Colon (tissue), 2 donors: ENCODE results near the gene CD59.
"Not testable (repeated sequence)": the region's sequence is repeated elsewhere in the genome, so short reads cannot be mapped to it uniquely, and the experiment has no call there.

Experiments used
- FAIRE-seq: peaks from 2 replicates; lab custom pipeline; 2012; peaks lifted over from hg19 to GRCh38; lab: Jason Lieb, UNC
- donor health status: control.
- donor health status: control.

CD59 gene

DNA sequence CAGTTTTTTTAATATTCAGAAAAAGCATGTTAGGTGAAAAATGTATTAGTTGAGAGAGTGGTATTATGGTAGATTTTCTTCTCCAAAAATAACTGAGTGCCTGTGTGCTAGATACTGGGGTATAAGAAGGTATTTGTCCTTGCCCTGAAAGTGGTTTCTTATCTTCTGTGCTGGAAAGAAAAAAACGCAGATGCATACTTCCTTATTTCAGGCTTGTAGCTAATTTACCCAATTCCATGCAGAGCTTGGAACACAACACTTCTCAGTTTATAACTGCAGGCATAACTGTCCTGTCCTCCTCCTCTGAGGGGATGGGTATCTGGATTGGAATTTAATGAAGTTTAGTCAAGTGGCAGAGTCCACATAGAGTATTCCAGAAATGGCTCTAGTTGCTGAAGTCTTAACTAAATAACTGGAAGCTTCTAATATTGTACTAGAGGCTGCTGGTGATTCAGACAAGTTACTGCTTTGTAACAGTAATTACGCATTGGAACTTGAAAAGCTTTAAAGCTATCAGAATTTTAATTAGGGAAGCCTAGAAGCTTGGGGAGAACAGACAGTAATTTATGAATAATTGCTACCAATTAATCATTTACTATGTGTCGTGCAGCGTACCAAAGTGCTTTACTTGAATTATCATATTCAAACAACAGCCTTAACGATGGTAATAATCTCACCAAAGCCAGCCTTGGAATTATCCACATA lies 22.9 kb downstream of the CD59 start:
- FAIRE-seq = no peak

DNA sequence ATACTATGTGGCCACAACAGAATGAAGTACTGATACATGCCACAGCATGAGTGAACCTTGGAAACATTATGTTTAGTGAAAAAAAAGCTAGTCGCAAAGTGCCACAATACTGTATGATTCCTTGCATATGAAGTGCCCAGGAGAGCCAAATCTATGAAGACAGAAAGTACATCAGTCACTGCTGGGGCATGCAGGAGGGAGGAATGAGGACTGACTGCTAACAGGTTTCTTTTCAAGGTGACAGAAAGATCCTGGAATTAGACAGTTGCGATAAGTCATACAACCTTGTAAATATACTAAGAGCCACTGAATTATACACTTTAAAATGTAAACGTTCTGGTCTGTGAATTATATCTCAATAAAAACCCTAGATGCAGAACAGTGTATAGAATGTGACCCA lies 23.8 kb downstream of the CD59 start:
- no peak for FAIRE-seq

DNA sequence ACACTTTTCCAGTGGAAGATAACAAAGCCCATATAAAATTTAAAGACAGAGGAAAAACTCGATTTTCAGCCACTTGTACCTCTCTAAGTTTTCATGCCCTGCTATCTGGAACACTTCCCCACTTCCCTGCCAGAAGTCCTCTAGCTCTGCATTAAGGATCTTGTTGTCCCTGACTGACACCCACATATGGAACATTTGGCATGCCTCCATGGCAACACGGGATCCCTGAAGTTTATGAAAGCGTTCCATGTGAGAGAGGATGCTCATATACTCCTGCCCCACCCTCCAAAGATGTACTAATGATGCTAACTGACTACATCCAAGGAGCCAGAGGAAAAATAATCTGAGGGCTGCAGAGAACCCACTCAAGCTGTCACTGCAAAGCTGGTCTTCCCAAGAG lies 26.8 kb downstream of the CD59 start:
- no peak for FAIRE-seq

DNA sequence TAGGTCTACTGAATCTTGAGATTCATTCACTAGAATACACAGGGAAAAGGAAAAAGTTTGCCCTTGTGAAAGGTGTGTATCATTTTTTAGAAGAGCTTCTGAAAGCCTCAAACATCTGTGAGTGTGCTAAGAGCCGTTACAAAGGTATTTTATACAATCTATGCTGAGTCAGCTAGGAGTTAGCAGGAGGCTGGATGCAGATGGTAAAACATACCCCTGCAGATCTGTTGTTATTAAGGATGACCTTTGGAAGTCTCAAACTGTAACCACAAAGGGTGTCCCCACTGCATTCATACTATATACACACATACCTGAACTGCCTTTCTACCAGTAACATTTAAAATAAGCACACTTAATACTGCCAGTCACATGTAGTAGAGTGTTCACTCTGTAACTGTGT lies 27.2 kb downstream of the CD59 start:
- FAIRE-seq = no peak

DNA sequence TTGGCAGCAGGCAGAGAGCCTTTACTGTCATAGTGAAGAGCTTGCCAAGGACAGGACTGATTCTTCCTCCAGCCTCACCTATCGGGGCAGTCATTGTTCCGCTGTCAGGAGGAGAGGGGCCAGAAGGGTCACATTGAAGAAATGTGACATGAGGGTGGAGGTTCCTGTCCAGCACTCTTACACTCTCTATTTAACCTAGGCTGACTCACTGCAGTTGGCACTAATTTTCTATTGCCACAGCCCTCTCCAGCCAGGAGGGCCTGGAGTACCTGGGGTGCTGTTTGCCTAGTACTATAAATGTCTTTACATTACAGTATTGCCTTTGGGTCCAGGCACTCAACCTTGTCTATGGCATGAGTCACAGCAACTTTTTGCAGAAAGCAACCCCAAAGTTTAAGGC lies 28.4 kb downstream of the CD59 start:
- not testable (repeated sequence) for FAIRE-seq

DNA sequence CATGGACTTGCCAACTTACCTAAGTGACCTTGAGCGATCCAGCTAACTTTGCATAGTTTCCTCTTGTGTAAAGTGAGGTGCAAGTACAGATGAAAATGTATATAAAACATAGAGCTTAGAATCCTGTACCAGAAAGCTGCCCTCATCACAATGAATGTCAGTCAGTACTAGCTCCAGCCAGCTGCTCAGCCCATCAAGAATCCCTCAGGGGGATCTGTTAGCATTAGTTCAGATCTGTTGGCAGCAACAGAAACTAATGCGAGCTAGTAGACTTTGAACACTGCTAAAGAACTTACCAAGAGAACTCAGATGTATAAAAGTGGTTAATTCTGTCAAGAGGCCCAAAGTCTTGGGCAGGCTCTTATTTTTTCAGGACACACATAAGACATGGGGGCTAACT lies 29.3 kb downstream of the CD59 start:
- FAIRE-seq = no peak

DNA sequence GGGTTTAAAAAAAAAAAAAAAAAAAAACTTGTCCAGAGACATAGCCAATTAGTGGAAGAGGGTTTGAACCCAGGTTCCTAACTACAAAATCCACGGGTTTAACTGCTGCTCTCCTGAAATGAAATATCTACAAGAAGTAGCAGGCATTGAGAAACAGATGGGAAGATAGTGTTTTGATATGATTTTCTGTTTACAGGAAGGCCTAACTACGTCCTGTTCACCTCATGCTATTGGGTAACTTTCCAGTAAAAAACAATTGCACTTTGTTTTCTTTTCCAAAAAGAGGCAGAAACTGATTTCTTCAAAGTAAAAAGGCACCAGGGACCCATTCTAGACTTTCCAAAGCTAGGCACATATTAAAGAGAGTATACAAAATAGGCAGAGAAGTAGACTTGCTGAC lies 29.7 kb downstream of the CD59 start:
- FAIRE-seq = no peak

DNA sequence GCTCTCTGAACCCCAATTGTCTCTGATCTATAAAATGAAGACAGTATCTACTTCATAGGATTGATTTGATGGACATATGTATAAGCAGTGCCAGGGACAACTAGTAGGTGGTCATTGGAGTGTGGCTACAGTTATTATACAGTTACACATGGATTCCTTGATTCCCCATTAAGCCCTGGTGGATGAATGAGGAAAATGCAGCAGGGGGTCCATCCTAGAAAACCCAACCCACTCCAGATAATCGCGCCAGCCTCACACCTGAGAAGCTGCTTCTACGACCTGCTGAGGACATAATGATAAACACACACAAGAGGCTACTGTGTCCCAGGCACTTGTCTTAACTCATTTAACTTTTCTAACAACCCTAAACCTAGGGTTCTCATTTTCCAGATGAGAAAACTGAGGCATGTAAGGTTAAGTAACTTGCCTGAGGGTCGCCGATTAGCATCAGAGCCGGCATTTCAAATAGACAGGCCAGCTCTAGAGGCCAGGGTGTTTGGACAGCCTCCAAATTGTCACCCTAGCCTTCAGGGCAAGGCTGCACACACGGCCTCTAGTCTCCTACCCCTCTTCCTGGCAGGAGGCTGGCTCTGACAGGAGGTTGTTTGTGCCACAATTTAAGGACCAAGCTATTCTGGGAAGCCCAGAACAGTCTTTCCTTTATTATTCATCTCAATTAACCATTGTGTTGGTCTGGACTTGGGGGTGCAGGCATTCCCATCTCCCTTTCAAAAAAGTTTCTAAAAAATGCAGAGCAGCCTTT lies 31.8 kb downstream of the CD59 start:
- no peak for FAIRE-seq

DNA sequence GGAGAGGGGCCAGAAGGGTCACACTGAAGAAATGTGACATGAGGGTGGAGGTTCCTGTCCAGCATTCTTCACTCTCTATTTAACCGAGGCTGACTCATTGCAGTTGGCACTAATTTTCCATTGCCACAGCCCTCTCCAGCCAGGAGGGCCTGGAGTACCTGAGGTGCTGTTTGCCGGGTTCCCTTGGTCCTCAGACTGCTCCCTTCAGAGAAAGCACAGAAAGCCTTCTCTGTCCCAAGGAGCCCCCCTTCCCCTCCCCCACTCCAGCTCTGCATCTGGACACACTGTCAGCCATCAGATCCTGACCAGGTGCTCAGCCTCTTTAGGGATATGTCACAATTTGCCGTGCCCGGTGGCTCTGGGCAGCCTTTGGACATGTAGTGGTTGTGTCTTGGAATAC lies 32.4 kb downstream of the CD59 start:
- no peak for FAIRE-seq

DNA sequence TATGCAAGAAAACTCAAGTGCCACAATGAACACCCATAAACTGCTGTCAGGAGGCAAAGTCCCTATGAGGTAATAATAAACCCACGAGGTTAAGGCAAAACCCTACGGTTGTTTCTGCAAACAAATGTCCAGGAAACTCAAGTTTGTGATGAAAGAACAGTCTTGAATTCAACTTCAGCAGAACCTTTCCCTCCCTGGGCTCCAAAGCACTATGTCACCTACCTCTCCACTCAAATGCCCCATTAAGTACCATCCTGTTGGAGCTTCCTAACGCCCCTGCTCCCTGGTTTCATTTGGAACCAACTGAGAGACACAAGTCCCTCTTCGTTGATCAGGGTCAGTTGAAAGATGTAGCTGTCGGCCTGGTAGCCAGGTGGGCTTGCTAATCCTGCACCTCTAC lies 33.0 kb downstream of the CD59 start:
- FAIRE-seq = no peak

DNA sequence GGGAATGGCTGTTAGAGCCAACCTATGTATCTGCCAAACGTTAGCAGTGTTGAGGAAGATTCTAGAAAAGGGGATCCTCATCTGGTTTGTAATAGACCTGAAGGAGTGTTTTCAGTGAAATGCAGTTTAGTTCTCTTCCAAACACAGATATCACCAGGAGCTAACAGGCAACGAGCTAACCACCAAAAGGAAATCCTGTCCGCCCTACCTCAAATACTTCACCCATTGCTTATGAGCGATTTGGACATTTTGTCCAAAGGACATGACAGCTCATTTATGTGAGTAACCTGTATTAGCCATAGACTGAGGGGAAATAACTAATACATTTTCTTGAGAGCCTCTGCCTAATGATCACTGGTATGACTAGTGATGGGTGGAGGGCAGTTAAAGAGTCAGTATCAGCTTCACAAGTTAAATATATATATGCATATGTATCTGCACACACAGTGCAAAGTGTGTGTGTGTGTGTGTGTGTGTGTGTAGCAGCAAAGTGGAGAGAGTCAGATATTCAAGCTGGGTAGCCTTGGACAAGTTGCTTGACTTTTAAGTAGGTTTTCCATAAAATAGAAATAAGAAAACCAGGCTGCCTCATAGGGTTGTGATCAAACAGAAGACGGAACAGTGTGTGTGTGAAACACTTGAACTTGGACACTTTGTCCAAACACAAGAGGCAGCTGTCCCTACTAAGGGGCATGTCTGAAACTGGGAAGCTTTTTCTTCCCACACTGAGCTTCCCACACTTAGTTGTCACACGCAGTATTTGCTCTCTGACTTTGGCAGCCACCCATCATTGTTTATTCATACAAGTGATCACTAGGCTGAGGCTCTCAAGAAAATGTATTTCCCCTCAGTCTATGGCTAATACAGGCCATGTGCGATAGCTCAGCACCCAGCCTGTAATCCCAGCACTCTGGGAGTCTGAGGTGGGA lies 34.7 kb downstream of the CD59 start:
- no peak for FAIRE-seq

DNA sequence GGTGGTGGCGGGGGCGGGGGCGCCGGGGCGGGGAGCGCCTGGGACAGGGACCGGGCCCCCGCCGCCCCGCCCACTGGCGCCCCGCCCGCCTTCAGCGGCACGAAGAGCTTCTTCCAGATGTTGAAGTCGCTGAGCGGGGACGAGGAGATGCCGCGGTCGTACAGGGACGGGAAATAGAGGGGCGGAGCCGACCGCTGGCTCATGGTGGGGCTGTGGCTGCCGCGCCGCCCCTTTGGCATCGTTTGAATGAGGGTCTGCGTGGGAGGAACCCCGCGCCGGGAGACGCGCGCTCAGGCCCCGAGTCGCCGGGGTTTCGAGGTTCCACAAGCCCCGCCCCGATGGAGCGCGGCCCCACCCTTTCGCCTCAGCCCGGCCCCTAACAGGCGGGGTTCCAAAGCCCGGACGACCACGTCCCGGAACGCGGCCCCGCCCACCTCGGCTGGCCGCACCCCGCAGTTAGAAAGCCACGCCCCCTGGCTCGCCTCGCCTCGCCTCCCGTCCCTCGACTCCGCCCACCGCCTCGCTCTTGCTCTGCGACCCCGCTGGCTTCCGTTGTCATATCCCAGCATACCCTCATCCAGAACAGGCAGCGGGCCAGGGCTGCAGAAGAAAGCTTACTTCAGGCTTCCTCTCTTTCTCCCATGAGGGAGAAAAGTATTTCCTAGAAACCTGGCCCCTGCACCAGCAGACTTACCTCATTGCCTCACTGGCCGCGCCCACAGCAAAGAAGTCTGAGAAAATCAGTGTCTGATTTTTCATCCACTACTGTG lies 35.5 kb downstream of the CD59 start, which contains the start of gene C11orf91:
Gene C11orf91, minus strand, starts transcription at position 325 of the 770 bp plus-strand sequence. Its CDS starts 86 bp downstream, at position 239.
- no peak for FAIRE-seq

DNA sequence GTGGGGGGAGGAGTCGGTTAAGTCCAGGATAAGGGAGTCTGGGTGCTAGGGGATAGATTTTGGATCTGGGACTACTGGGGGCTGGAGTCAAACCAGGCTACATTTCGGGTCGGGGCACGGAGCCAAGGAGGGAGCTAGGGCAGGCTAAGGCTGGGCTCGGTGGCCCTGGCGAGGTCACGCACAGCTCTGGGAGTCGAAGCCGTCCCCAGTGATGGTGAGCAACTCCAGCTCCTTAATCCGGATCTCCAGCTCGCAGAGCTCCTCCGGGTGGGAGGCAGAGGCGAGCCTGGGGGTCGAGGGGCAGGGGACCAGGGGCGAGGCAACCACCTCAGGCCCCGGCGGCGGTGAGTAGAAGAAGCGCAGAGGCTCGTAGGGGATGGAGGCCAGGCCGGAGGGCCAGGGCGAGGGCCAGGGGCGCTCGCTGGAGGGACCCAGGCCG lies 36.1 kb downstream of the CD59 start:
- no peak for FAIRE-seq

DNA sequence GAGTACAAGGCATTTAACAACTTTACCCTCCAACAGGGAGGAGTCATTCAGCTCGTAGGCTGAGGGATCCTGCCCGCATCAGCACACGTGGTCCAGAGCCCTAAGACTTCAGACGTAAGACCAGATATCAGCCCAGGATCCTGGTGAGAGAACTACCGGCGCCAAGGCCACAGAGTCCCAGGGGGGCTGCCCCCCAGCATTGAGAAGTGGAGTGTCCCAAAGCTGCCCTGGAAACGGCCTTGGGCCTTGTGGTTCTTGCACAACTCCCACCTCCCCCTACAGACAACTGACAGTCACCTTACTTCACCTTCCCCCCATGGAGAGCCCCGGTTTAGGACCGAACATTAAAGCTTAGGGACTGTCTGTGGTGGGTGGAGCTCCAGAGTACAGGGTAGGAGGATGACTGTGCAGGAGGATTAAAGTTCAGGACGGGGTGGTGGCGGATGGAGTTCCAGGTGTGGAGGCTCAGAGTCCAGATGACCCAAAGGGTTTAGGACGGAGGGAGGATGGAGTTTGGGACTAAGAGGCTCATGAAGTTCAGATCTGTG lies 36.6 kb downstream of the CD59 start:
- FAIRE-seq = no peak

DNA sequence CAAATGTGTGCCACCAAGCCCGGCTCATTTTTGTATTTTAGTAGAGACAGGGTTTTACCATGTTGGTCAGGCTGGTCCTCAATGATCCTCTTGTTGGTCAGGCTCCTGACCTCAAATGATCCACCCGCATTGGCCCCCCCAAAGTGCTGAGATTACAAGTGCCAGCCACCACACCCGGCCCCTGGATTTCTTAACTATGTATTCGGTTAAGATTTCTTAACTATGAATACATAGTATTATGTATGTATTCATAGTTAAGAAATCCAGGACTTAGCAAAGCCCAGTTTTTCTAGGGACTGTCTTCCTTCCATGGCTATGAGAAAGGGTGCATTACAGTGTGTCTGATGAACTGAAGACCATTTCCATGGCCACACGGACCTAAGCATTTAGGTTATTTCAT lies 37.3 kb downstream of the CD59 start:
- FAIRE-seq = no peak

DNA sequence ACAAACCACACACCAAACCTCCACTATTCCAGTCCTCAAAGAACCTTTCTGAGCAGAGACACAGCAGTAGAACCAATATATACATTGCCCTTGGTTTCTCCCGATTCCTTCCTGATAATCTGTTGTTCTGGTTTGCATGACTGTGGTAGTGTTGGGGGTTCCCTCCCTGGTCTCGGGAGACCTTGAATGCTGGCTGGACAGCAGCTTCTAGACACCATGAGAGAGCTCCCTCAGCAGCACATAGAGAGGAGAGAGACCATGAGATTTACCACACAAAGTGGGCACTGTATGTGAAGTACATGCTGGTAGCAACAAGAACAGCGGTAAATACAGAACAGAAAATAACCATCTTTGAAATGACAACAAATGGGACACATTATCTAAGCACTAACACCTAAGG lies 38.2 kb downstream of the CD59 start:
- FAIRE-seq = no peak

DNA sequence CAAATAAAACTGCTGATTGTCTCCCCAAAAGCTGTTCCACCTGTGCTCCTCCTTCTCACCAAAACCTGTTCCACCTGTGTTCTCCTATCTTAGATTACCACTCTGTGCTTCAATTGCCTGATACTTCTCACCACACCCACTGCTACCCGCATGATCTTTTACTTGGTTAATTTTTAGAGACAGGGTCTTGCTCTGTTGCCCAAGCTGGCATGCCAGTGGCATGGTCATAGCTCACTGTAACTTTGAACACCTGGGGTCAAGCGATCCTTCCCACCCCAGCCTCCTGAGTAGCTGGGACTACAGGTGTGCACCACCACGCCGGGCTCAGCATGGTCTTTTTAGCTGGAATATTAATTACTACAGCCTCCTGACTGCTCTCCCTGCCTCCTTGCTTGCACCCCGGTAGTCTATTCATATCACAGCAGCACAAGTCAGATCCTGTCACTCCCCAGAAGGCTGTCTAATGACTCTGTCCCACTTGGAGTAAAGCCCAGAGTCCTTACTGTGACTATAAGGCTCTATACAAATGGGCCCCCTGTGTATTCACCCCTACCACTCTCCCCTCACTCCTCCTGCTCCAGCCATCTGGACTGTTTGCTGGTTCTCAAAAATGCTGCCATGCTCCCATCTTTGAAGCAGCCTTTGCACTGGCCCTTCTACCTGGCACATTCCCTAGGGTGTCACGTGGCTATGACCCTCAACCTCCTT lies 39.1 kb downstream of the CD59 start:
- no peak for FAIRE-seq

DNA sequence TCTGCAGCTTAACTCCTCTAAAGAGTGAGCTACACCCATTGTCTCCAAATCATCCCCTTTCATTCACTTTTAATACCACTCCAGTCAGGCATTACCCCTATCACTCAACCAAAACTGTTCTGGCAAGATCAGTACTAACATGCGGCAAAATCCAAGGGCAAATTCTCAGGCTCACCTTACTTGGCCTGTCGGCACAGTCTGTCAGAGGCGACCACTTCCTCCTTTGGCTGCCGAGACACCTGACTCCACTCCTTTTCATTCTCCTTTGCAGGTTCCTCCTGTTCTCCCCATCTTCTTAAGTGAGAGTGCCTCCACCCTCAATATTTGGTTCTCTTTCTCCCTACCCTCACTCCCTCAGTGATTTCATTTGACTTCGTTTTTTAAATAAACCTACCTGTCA lies 39.8 kb downstream of the CD59 start:
- FAIRE-seq = no peak

DNA sequence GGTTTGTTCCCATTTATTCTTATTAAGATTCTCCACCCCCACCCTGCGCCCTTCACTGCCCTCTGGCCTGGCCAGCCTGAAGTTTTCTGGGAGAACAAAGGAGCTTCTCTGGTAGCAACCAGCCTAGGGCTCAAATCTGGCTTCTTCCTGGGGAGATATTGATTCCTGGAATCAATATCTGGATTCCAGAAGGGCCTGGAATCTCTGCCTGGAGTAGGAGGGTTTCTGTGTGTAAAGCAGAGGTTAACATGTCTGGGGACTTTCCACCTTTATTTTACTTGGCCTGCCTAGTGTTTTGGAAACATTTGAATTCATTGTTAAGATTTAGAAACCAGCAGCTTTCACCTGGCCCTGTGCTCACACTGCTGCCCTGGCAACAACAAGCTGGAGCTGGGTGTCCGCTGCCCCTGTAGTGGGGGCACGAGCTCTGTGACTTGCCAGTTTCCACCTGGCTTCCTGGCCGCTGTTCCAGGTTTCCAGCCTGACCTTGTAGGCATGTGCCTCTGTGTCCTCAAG lies 41.1 kb downstream of the CD59 start:
- FAIRE-seq = no peak

DNA sequence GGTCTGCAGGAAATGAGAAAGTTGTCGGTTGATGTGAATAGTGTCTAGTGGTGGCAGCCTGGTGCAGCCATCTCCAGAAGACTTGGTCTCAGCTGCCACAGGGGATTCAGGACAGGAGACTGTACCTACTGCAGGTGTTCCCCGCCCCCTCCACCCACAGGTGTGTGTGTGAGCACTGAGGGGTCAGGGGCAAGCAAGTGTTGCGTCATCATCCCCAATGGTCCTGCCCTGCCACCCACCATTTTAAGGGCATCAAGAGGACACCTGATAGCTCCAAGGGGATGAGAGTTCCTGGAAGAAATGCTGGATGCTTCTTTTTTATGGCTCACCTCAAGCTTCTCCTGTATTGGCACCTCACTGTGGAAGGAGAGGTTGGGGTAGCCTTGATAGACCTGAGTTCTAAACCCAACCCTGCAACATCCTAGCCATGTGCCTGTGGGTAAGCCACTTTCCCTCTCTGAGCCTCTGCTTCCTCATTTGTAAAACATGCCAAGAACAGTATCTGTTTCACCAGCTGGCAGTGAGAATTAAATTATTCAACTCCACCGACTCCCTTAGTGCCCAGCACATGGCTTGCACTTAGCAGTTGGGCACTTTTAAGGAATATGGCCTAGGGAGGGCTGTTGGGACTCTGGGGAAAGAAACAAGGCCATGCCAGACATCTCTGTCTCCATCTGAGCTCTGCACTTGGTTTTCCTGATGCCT lies 41.7 kb downstream of the CD59 start:
- FAIRE-seq = no peak
